HG03095 (cell line): ENCODE data around the gene PCCA.
"Not testable (repeated sequence)": the region's sequence is repeated elsewhere in the genome, so short reads cannot be mapped to it uniquely, and the experiment has no call there.

Experiments
- ATAC-seq: cut with Tn5 transposase; IDR thresholded peaks from one replicate; pipeline ENCODE4 v1.9.1; 2021; ENCODE audit warnings: moderate library complexity; ENCODE audit not compliant: unreplicated experiment

PCCA gene

GRCh38 chr13:100097821-100098220 is 8.9 kb downstream of the PCCA start:
- ATAC-seq: no peak

- ATAC-seq: no peak
These were observed 9.7 kb downstream of the PCCA start for GRCh38 chr13:100098445-100099116.

GRCh38 chr13:100099117-100099445 is 10.2 kb downstream of the PCCA start:
- not testable (repeated sequence) for ATAC-seq

- no peak for ATAC-seq
These were observed 11.4 kb downstream of the PCCA start for GRCh38 chr13:100100115-100100879.

GRCh38 chr13:100102042-100102441 is 13.1 kb downstream of the PCCA start:
- ATAC-seq: no peak

- ATAC-seq: no peak
These were observed 17.1 kb downstream of the PCCA start for GRCh38 chr13:100106005-100106404.

GRCh38 chr13:100106705-100107104 is 17.8 kb downstream of the PCCA start:
- no peak for ATAC-seq

GRCh38 chr13:100108913-100109507 is 20.1 kb downstream of the PCCA start:
- ATAC-seq: no peak

GRCh38 chr13:100110269-100110668 is 21.4 kb downstream of the PCCA start:
- ATAC-seq: no peak

GRCh38 chr13:100112186-100112838 is 23.4 kb downstream of the PCCA start:
- ATAC-seq: no peak

- no peak for ATAC-seq
These were observed 26.9 kb downstream of the PCCA start for GRCh38 chr13:100115693-100116254.

GRCh38 chr13:100124265-100124664 is 35.4 kb downstream of the PCCA start:
- ATAC-seq: no peak

GRCh38 chr13:100125946-100126345 is 37.1 kb downstream of the PCCA start:
- ATAC-seq: no peak

GRCh38 chr13:100128373-100128772 is 39.5 kb downstream of the PCCA start:
- ATAC-seq: no peak

- no peak for ATAC-seq
These were observed 39.9 kb downstream of the PCCA start for GRCh38 chr13:100128838-100129237.

- no peak for ATAC-seq
These were observed 40.7 kb downstream of the PCCA start for GRCh38 chr13:100129605-100130004.

- ATAC-seq: no peak
These were observed 41.2 kb downstream of the PCCA start for GRCh38 chr13:100130092-100130491.

- no peak for ATAC-seq
These were observed 42.1 kb downstream of the PCCA start for GRCh38 chr13:100130930-100131511.

GRCh38 chr13:100131863-100132574 is 43.1 kb downstream of the PCCA start:
- ATAC-seq: no peak

- no peak for ATAC-seq
These were observed 50.1 kb downstream of the PCCA start for GRCh38 chr13:100138859-100139491.
